DND-41 (cell line): ENCODE data around the gene CLDN20.

ENCODE experiments used
- ATAC-seq: fragments of 200-7000 bp; cut with Tn5 transposase; 3 replicates; pipeline ENCODE4 v1.9.1; 2021; ENCODE audit warnings: low read depth; ENCODE audit not compliant: insufficient read depth
- DNase-seq: peaks from one replicate; pipeline ENCODE4 v3.0.0-alpha.2; 2020
- H2AFZ ChIP-seq: 2 replicates; pipeline ENCODE4 v1.6.0; 2012; ENCODE audit warnings: low read depth, low read length
- H3K27ac ChIP-seq: 2 replicates; pipeline ENCODE4 v1.5.1; 2012; ENCODE audit warnings: low read length, inconsistent platforms
- H3K27me3 ChIP-seq: fragments of 200-600 bp; sonication (generic); 2 replicates; pipeline ENCODE4 v1.6.0; 2012; ENCODE audit warnings: low read length, mild to moderate bottlenecking, inconsistent platforms; ENCODE audit not compliant: insufficient read depth, poor library complexity
- H3K36me3 ChIP-seq: 2 replicates; pipeline ENCODE4 v1.5.1; 2012; ENCODE audit warnings: low read length, inconsistent platforms; ENCODE audit not compliant: insufficient read depth
- H3K4me1 ChIP-seq: 2 replicates; pipeline ENCODE4 v1.5.1; 2012; ENCODE audit warnings: mild to moderate bottlenecking, low read length; ENCODE audit not compliant: insufficient read depth
- H3K4me2 ChIP-seq: 2 replicates; pipeline ENCODE4 v1.6.0; 2012; ENCODE audit warnings: mild to moderate bottlenecking, moderate library complexity, low read length, inconsistent platforms; ENCODE audit not compliant: insufficient read depth
- H3K4me3 ChIP-seq, 2 experiments: fragments of 200-600 bp in 1 of 2; shearing (Covaris generic) in 1 of 2; 2 replicates each; pipeline ENCODE4 v1.5.1; 2012 to 2016; ENCODE audit warnings: inconsistent platforms in 2 of 2, low read length in 2 of 2, mild to moderate bottlenecking in 2 of 2, low read depth in 1 of 2, moderate library complexity in 1 of 2
- H3K79me2 ChIP-seq: 2 replicates; pipeline ENCODE4 v1.6.0; 2012; ENCODE audit warnings: low read length, inconsistent platforms; ENCODE audit not compliant: insufficient read depth
- H3K9ac ChIP-seq: 2 replicates; pipeline ENCODE4 v1.6.0; 2012; ENCODE audit warnings: low read depth, mild to moderate bottlenecking, inconsistent platforms, low read length, moderate library complexity
- H3K9me3 ChIP-seq: 2 replicates; pipeline ENCODE4 v1.5.1; 2012; ENCODE audit warnings: low read length, moderate library complexity, mild to moderate bottlenecking, inconsistent platforms; ENCODE audit not compliant: insufficient read depth, severe bottlenecking
- H4K20me1 ChIP-seq: 2 replicates; pipeline ENCODE4 v1.6.0; 2012; ENCODE audit warnings: low read length; ENCODE audit not compliant: insufficient read depth
- CTCF ChIP-seq: IDR thresholded peaks from 2 replicates; pipeline ENCODE4 v1.5.1; 2012; ENCODE audit warnings: borderline replicate concordance, low read length, moderate library complexity, mild to moderate bottlenecking; ENCODE audit not compliant: poor library complexity, severe bottlenecking; ENCODE audit errors: extremely low read depth
- EZH2 ChIP-seq: IDR thresholded peaks from 3 replicates; pipeline ENCODE4 v1.6.1; 2012; ENCODE audit warnings: borderline replicate concordance, low read depth, mild to moderate bottlenecking, moderate library complexity, low read length, inconsistent platforms; ENCODE audit not compliant: severe bottlenecking

CLDN20 gene

GRCh38 chr6:155241966-155242365 lies 21.8 kb upstream of the CLDN20 start:
- ATAC-seq (no peak), DNase-seq (no peak)
- Histone ChIP-seq H3K79me2 (no peaks in the 10 kb centered on the region), H3K9ac (no peak overlapping the region), H3K4me1 (no peaks in the 10 kb centered on the region), H3K4me3 (no peak overlapping the region), H3K27me3 (no peaks in the 10 kb centered on the region), H3K4me2 (no peak overlapping the region), H3K27ac (no peak overlapping the region), H3K9me3 (peaks cover 2% of the 10 kb centered on the region), H4K20me1 (no peaks in the 10 kb centered on the region), H2AFZ (no peak overlapping the region), H3K36me3 (no peaks in the 10 kb centered on the region)
- TF ChIP-seq EZH2 (no peak), CTCF (no peak)

- Histone ChIP-seq H4K20me1 (no peaks in the 10 kb centered on the region), H3K27me3 (no peaks in the 10 kb centered on the region), H3K4me2 (no peak overlapping the region), H3K4me1 (no peaks in the 10 kb centered on the region), H3K9ac (no peak overlapping the region), H3K36me3 (peaks cover 8% of the 10 kb centered on the region; the same call in 1 of the 2 replicates), H3K27ac (no peak overlapping the region), H3K9me3 (no peaks in the 10 kb centered on the region), H3K79me2 (no peaks in the 10 kb centered on the region), H2AFZ (no peak overlapping the region), H3K4me3 (no peak overlapping the region)
- no peak for DNase-seq
- TF ChIP-seq CTCF = no peak
- ATAC-seq = no peak
These were observed 19.4 kb upstream of the CLDN20 start for GRCh38 chr6:155244434-155244833.

GRCh38 chr6:155245193-155245592 lies 18.6 kb upstream of the CLDN20 start:
- no peak overlapping the region for H2AFZ ChIP-seq
- H3K9me3 ChIP-seq = no peaks in the 10 kb centered on the region
- H3K4me3 ChIP-seq = no peak overlapping the region
- TF ChIP-seq CTCF (no peak), EZH2 (no peak)
- H3K9ac ChIP-seq = no peak overlapping the region
- ATAC-seq (no peak), DNase-seq (no peak)
- no peaks in the 10 kb centered on the region for H3K27me3 ChIP-seq
- H3K27ac ChIP-seq = no peak overlapping the region
- no peaks in the 10 kb centered on the region for H3K79me2 ChIP-seq
- H3K36me3 ChIP-seq = peaks cover 13% of the 10 kb centered on the region; the same call in 1 of the 2 replicates
- no peaks in the 10 kb centered on the region for H4K20me1 ChIP-seq
- no peaks in the 10 kb centered on the region for H3K4me1 ChIP-seq
- H3K4me2 ChIP-seq = no peak overlapping the region

GRCh38 chr6:155245831-155246230 lies 18.0 kb upstream of the CLDN20 start:
- ATAC-seq (no peak), DNase-seq (no peak)
- Histone ChIP-seq H3K9me3 (no peaks in the 10 kb centered on the region), H3K79me2 (no peaks in the 10 kb centered on the region), H2AFZ (no peak overlapping the region), H3K36me3 (peaks cover 17% of the 10 kb centered on the region; the same call in 1 of the 2 replicates), H3K4me2 (no peak overlapping the region), H3K4me3 (no peak overlapping the region), H3K4me1 (no peaks in the 10 kb centered on the region), H3K27me3 (no peaks in the 10 kb centered on the region), H3K9ac (no peak overlapping the region), H3K27ac (no peak overlapping the region), H4K20me1 (no peaks in the 10 kb centered on the region)
- TF ChIP-seq CTCF (no peak), EZH2 (no peak)
